Stimulated activated CD4-positive, alpha-beta T cell treated with anti-CD3 and anti-CD28 coated beads, TNF-alpha, amount 100 ng/mL, for 1 hour (primary cell): Measurements from ENCODE around the gene TCF25.
"Not testable (repeated sequence)": the region's sequence is repeated elsewhere in the genome, so short reads cannot be mapped to it uniquely, and the experiment has no call there.

ENCODE experiments used
- DNase-seq, 3 donors: peaks; one replicate each; pipeline ENCODE4 v3.0.0-alpha.2; 2020; ENCODE audit warnings: low read depth in 3 of 3, low spot score in 1 of 3

TCF25 gene

GRCh38 chr16:89871895-89872294 is 1.5 kb upstream of the TCF25 start:
- DNase-seq = no peak

- DNase-seq = peak; percentile 90 to 93 (median 92)
These were observed 739 bp downstream of the TCF25 start for GRCh38 chr16:89873972-89874689.

GRCh38 chr16:89879123-89879522 is 5.7 kb downstream of the TCF25 start:
- DNase-seq = not testable (repeated sequence)

- no peak for DNase-seq
These were observed 7.3 kb downstream of the TCF25 start for GRCh38 chr16:89880477-89881367.

- no peak for DNase-seq
These were observed 8.0 kb downstream of the TCF25 start for GRCh38 chr16:89881368-89881730.

- no peak for DNase-seq
These were observed 10.1 kb downstream of the TCF25 start for GRCh38 chr16:89883346-89884040.

- no peak for DNase-seq
These were observed 10.6 kb downstream of the TCF25 start for GRCh38 chr16:89884041-89884421.

- no peak for DNase-seq
These were observed 13.9 kb downstream of the TCF25 start for GRCh38 chr16:89887243-89887642.

- no peak for DNase-seq
These were observed 16.8 kb downstream of the TCF25 start for GRCh38 chr16:89890200-89890599.

- DNase-seq = no peak
These were observed 17.7 kb downstream of the TCF25 start for GRCh38 chr16:89890886-89891657.

- no peak for DNase-seq
These were observed 18.8 kb downstream of the TCF25 start for GRCh38 chr16:89892055-89892630.

- no peak for DNase-seq
These were observed 19.2 kb downstream of the TCF25 start for GRCh38 chr16:89892635-89893034.

GRCh38 chr16:89893642-89894548 is 20.5 kb downstream of the TCF25 start:
- DNase-seq = no peak

- DNase-seq = no peak
These were observed 22.3 kb downstream of the TCF25 start for GRCh38 chr16:89895482-89896250.

- no peak for DNase-seq
These were observed 23.8 kb downstream of the TCF25 start for GRCh38 chr16:89897204-89897603.

- no peak for DNase-seq
These were observed 25.0 kb downstream of the TCF25 start for GRCh38 chr16:89898201-89898967.

- no peak for DNase-seq
These were observed 26.6 kb downstream of the TCF25 start for GRCh38 chr16:89899879-89900481.

- DNase-seq = no peak
These were observed 27.5 kb downstream of the TCF25 start for GRCh38 chr16:89900885-89901284.
